ENCODE results near the gene SPRYD3.

SPRYD3 gene

GRCh38 chr12:53047221-53048032 lies 31.8 kb downstream of the SPRYD3 start:
- H2BK12ac ChIP-seq (ENCODE audit: low read length in 2 of 2), result peak overlapping the region in 1 of 2 experiments; percentile 99
- H3K36me3 ChIP-seq (ENCODE audit: control insufficient read depth in 1 of 2, insufficient read depth in 2 of 2, low read depth in 1 of 2, low read length in 2 of 2), result peaks cover 15 to 18% of the 10 kb centered on the region in 2 experiments
- peak overlapping the region; percentile 96 to 100 for H3K18ac ChIP-seq (ENCODE audit: low read depth in 1 of 2, low read length in 2 of 2)
- peak overlapping the region in 1 of 2 experiments; percentile 21 for H3K14ac ChIP-seq (ENCODE audit: low read length in 2 of 2)
- peak overlapping the region; percentile 96 for H4K8ac ChIP-seq (ENCODE audit: low read length)
- H3K9me3 ChIP-seq (ENCODE audit: control insufficient read depth, low read length), result no peaks in the 10 kb centered on the region
- H3K27ac ChIP-seq (ENCODE audit: low read length, poor library complexity, severe bottlenecking), result peak overlapping the region; percentile 94
- peaks cover 58% of the 10 kb centered on the region for H3K4me1 ChIP-seq (ENCODE audit: control insufficient read depth, insufficient read depth, low read depth, low read length)
- H3K9ac ChIP-seq (ENCODE audit: low read length), result peak overlapping the region; percentile 95
- peaks cover 8% of the 10 kb centered on the region for H3K79me1 ChIP-seq (replicated peaks; ENCODE audit: low read length, poor library complexity, severe bottlenecking)
- peak overlapping the region; percentile 95 to 97 for H3K4ac ChIP-seq (ENCODE audit: low read depth in 1 of 2, low read length in 2 of 2)
- 0% methylated on average over 39 of the region's 94 CpGs for WGBS
- peak overlapping the region; percentile 94 for H4K91ac ChIP-seq (ENCODE audit: low read length)
- peak overlapping the region; percentile 93 for H3K4me2 ChIP-seq (ENCODE audit: low read length, poor library complexity, severe bottlenecking)
- H2AK5ac ChIP-seq (ENCODE audit: low read length, severe bottlenecking), result peak overlapping the region; percentile 46
- peak overlapping the region; percentile 92 for H2BK120ac ChIP-seq (ENCODE audit: low read depth, low read length)
- peak overlapping the region; percentile 97 for H2BK5ac ChIP-seq (ENCODE audit: low read depth, low read length, poor library complexity, severe bottlenecking)
- H3K4me3 ChIP-seq (ENCODE audit: insufficient read depth in 1 of 2, low read depth in 1 of 2, low read length in 2 of 2), result peak overlapping the region; percentile 72 to 89
- no peak overlapping the region for H3K23ac ChIP-seq (ENCODE audit: low read length in 2 of 2)
- DNase-seq, result peak; percentile 90
- no peaks in the 10 kb centered on the region for H3K27me3 ChIP-seq (ENCODE audit: control insufficient read depth in 1 of 2, insufficient read depth in 1 of 2, low read length in 2 of 2)
- peak overlapping the region; percentile 74 for H2BK15ac ChIP-seq (ENCODE audit: low read depth, poor library complexity, severe bottlenecking)
- peak overlapping the region; percentile 11 for H2AFZ ChIP-seq (ENCODE audit: low read depth, low read length)

DNA sequence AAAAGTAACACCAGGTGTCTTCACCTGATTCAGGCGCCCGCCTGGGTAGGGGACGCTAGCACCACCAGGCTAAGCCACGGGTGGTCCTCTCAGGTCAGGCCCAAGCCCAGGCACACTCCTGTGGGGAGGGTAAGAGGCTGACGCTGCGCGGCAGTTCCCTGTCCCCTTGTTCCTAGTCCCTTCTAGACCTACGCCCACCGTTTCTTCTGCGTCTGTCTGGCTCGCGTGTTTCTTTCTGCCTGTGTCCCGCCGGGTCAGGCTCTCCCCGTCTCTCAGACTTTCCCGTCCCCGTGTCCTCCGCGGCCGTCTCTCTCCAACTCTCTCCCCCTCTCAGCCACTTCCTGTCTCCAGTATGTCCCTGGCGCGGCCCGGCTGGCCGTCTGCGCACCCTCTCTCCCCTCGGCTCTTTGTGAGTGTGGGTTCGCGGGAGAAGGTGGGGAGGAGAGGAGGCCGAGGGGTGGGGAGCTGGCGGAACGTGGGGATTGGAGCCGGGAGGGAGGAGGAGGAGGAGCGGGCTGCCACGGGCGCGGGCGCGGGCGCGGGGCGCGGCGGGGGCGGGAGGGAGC lies 32.5 kb downstream of the SPRYD3 start:
- Histone ChIP-seq H3K27me3 (ENCODE audit: control insufficient read depth in 1 of 2, insufficient read depth in 1 of 2, low read length in 2 of 2) (no peaks in the 10 kb centered on the region), H2AK5ac (ENCODE audit: low read length, severe bottlenecking) (peak overlapping the region; percentile 81), H3K14ac (ENCODE audit: low read length in 2 of 2) (peak overlapping the region in 1 of 2 experiments; percentile 100), H3K23ac (ENCODE audit: low read length in 2 of 2) (peak overlapping the region in 1 of 2 experiments; percentile 99), H2BK120ac (ENCODE audit: low read depth, low read length) (peak overlapping the region; percentile 69), H3K9me3 (ENCODE audit: control insufficient read depth, low read length) (no peaks in the 10 kb centered on the region), H2BK12ac (ENCODE audit: low read length in 2 of 2) (peak overlapping the region; percentile 30 to 87), H3K9ac (ENCODE audit: low read length) (peak overlapping the region; percentile 97), H2BK5ac (ENCODE audit: low read depth, low read length, poor library complexity, severe bottlenecking) (peak overlapping the region; percentile 78), H3K27ac (ENCODE audit: low read length, poor library complexity, severe bottlenecking) (peak overlapping the region; percentile 97), H4K8ac (ENCODE audit: low read length) (peak overlapping the region; percentile 98), H3K4me3 (ENCODE audit: insufficient read depth in 1 of 2, low read depth in 1 of 2, low read length in 2 of 2) (peak overlapping the region; percentile 72 to 93), H3K18ac (ENCODE audit: low read depth in 1 of 2, low read length in 2 of 2) (peak overlapping the region; percentile 83 to 100), H3K79me1 (replicated peaks; ENCODE audit: low read length, poor library complexity, severe bottlenecking) (peaks cover 3% of the 10 kb centered on the region), H3K36me3 (ENCODE audit: control insufficient read depth in 1 of 2, insufficient read depth in 2 of 2, low read depth in 1 of 2, low read length in 2 of 2) (peaks cover 9 to 16% of the 10 kb centered on the region in 2 experiments), H2AFZ (ENCODE audit: low read depth, low read length) (peak overlapping the region; percentile 29), H3K4me2 (ENCODE audit: low read length, poor library complexity, severe bottlenecking) (peak overlapping the region; percentile 88), H3K4ac (ENCODE audit: low read depth in 1 of 2, low read length in 2 of 2) (peak overlapping the region; percentile 86 to 100), H2BK15ac (ENCODE audit: low read depth, poor library complexity, severe bottlenecking) (peak overlapping the region; percentile 6), H3K4me1 (ENCODE audit: control insufficient read depth, insufficient read depth, low read depth, low read length) (peaks cover 51% of the 10 kb centered on the region), H4K91ac (ENCODE audit: low read length) (peak overlapping the region; percentile 91)
- WGBS, result 5% methylated on average over 16 of the region's 44 CpGs
- DNase-seq, result peak; percentile 94

DNA sequence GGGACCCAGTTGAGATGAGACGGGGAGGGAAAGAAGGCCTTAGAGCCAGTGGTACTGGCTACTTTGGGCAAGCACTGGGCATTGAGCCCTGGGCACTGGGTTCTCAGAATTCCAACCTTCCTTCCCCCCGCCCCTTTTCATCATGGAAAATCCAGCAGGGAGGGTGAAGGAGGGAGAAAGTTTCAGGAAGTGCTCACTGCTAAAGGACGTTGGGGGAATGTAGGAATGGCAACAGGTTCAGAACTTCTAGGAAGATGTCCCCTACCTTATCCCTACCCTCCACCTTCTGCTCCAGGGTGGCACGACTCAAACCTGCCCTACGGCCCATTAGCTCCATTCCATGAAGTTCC lies 33.5 kb downstream of the SPRYD3 start:
- Histone ChIP-seq H3K14ac (ENCODE audit: low read length in 2 of 2) (no peak overlapping the region), H2BK12ac (ENCODE audit: low read length in 2 of 2) (no peak overlapping the region), H2AFZ (ENCODE audit: low read depth, low read length) (no peak overlapping the region), H2BK120ac (ENCODE audit: low read depth, low read length) (no peak overlapping the region), H3K4ac (ENCODE audit: low read depth in 1 of 2, low read length in 2 of 2) (no peak overlapping the region), H3K4me2 (ENCODE audit: low read length, poor library complexity, severe bottlenecking) (no peak overlapping the region), H2BK5ac (ENCODE audit: low read depth, low read length, poor library complexity, severe bottlenecking) (no peak overlapping the region), H2AK5ac (ENCODE audit: low read length, severe bottlenecking) (no peak overlapping the region), H4K8ac (ENCODE audit: low read length) (peak overlapping the region; percentile 1), H3K23ac (ENCODE audit: low read length in 2 of 2) (no peak overlapping the region), H3K27me3 (ENCODE audit: control insufficient read depth in 1 of 2, insufficient read depth in 1 of 2, low read length in 2 of 2) (no peaks in the 10 kb centered on the region), H3K4me1 (ENCODE audit: control insufficient read depth, insufficient read depth, low read depth, low read length) (peaks cover 40% of the 10 kb centered on the region), H3K4me3 (ENCODE audit: insufficient read depth in 1 of 2, low read depth in 1 of 2, low read length in 2 of 2) (peak overlapping the region in 1 of 2 experiments; percentile 93), H3K18ac (ENCODE audit: low read depth in 1 of 2, low read length in 2 of 2) (peak overlapping the region in 1 of 2 experiments; percentile 1), H3K36me3 (ENCODE audit: control insufficient read depth in 1 of 2, insufficient read depth in 2 of 2, low read depth in 1 of 2, low read length in 2 of 2) (peaks cover 9 to 17% of the 10 kb centered on the region in 2 experiments), H3K9me3 (ENCODE audit: control insufficient read depth, low read length) (no peaks in the 10 kb centered on the region), H3K9ac (ENCODE audit: low read length) (peak overlapping the region; percentile 97), H3K27ac (ENCODE audit: low read length, poor library complexity, severe bottlenecking) (no peak overlapping the region), H3K79me1 (replicated peaks; ENCODE audit: low read length, poor library complexity, severe bottlenecking) (peaks cover 3% of the 10 kb centered on the region), H4K91ac (ENCODE audit: low read length) (no peak overlapping the region), H2BK15ac (ENCODE audit: low read depth, poor library complexity, severe bottlenecking) (no peak overlapping the region)
- DNase-seq, result no peak
- WGBS, result 83% methylated on average over 3 of the region's 5 CpGs

All from mesenchymal stem cell (in vitro differentiated cells and primary cell).